Bronchial epithelial cell (primary cell): Measurements from ENCODE around the gene IGLON5. TPM values are rescaled to one million over a fixed set of nuclear protein-coding genes. Genes with fewer than 3 reads are reported as not detected.
A peak's percentile ranks its signal among the peaks of the same experiment; 100 is the strongest.

Experiments used
- DNase-seq: peaks from one replicate; pipeline ENCODE4 v3.0.0-alpha.2; 2010; ENCODE audit warnings: low read depth
- FAIRE-seq: peaks from 2 replicates; lab custom pipeline; 2011; peaks lifted over from hg19 to GRCh38; lab: Jason Lieb, UNC
- H3K27me3 ChIP-seq: 2 replicates; pipeline ENCODE4 v1.5.1; 2011; ENCODE audit warnings: low read length; ENCODE audit not compliant: control insufficient read depth, insufficient read depth
- H3K36me3 ChIP-seq: 2 replicates; pipeline ENCODE4 v1.5.1; 2011; ENCODE audit warnings: low read length; ENCODE audit not compliant: control insufficient read depth, insufficient read depth
- H3K4me3 ChIP-seq: 2 replicates; pipeline ENCODE4 v1.5.1; 2011; ENCODE audit warnings: mild to moderate bottlenecking, low read depth, low read length, control low read depth
- total RNA-seq: library from RNA; depleted of rRNA; stranded (reverse); fragments of >200 nt; gene quantifications from 2 replicates; pipeline ENCODE4 v1.2.1, GENCODE V29; 2014
- TF ChIP-seq, protein P1 (sequence below): IDR thresholded peaks from 2 replicates; pipeline ENCODE4 v1.5.1; 2011; ENCODE audit warnings: mild to moderate bottlenecking, moderate library complexity, low read length, control low read depth, inconsistent platforms; ENCODE audit not compliant: insufficient read depth, severe bottlenecking

IGLON5 gene
- total RNA-seq, 1 donor from 2014 or later: not detected

GRCh38 chr19:51324167-51324481, 12.7 kb downstream of the IGLON5 start:
- TF ChIP-seq, protein P1, sequence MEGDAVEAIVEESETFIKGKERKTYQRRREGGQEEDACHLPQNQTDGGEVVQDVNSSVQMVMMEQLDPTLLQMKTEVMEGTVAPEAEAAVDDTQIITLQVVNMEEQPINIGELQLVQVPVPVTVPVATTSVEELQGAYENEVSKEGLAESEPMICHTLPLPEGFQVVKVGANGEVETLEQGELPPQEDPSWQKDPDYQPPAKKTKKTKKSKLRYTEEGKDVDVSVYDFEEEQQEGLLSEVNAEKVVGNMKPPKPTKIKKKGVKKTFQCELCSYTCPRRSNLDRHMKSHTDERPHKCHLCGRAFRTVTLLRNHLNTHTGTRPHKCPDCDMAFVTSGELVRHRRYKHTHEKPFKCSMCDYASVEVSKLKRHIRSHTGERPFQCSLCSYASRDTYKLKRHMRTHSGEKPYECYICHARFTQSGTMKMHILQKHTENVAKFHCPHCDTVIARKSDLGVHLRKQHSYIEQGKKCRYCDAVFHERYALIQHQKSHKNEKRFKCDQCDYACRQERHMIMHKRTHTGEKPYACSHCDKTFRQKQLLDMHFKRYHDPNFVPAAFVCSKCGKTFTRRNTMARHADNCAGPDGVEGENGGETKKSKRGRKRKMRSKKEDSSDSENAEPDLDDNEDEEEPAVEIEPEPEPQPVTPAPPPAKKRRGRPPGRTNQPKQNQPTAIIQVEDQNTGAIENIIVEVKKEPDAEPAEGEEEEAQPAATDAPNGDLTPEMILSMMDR: no peak
- H3K4me3 ChIP-seq: no peak overlapping the region
- H3K27me3 ChIP-seq: peaks cover 2% of the 10 kb centered on the region
- H3K36me3 ChIP-seq: no peaks in the 10 kb centered on the region
- DNase-seq (no peak), FAIRE-seq (no peak)

- FAIRE-seq (no peak), DNase-seq (no peak)
- Histone ChIP-seq H3K27me3 (peaks cover 2% of the 10 kb centered on the region), H3K4me3 (no peak overlapping the region), H3K36me3 (no peaks in the 10 kb centered on the region)
- TF ChIP-seq, protein P1: no peak
Measured at GRCh38 chr19:51325161-51325976, 13.9 kb downstream of the IGLON5 start.

GRCh38 chr19:51326216-51327065, 15.0 kb downstream of the IGLON5 start:
- DNase-seq: no peak
- Histone ChIP-seq H3K36me3 (no peaks in the 10 kb centered on the region), H3K4me3 (no peak overlapping the region), H3K27me3 (peaks cover 2% of the 10 kb centered on the region)
- FAIRE-seq: peak; percentile 40
- TF ChIP-seq, protein P1: no peak

DNA sequence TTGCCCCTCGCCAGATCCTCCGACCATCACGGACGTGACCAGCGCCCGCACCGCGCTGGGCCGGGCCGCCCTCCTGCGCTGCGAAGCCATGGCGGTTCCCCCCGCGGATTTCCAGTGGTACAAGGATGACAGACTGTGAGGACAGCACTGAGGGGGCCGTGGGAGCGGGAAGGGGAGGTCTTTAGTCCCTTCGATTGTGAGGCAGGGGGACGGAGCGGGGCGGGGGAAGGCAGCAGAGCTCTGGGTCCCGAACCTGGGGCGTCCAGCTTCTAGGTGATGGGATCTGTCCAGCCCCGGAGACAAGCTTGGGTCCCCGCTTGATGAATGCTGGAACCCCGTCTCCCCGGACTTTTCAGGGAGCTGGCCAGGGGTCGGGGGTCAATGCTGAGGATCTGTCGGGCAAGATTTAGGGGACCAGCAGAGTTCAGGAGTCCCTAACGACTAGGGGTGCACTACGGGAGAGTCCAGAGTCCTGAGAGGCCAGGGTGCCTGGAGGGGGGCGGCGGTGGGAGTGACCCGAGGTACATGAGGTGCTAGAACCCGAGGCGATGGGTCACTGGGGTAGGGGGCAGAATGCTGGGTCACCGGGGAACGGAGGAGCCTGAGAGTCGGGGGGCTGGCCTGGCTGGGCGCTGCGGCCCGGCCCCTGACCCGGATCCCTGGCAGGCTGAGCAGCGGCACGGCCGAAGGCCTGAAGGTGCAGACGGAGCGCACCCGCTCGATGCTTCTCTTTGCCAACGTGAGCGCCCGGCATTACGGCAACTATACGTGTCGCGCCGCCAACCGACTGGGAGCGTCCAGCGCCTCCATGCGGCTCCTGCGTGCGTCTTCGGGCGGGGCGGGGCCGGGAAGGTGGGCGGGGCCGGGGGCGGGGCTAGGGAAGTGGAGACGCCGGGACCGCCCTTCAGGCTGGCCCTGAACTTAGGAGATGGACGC, 15.9 kb downstream of the IGLON5 start:
- TF ChIP-seq, protein P1: no peak
- Histone ChIP-seq H3K27me3 (peaks cover 2% of the 10 kb centered on the region), H3K36me3 (no peaks in the 10 kb centered on the region), H3K4me3 (no peak overlapping the region)
- no peak for DNase-seq
- FAIRE-seq: no peak

GRCh38 chr19:51329411-51329810, 18.0 kb downstream of the IGLON5 start:
- H3K27me3 ChIP-seq: peaks cover 2% of the 10 kb centered on the region
- no peak for FAIRE-seq
- TF ChIP-seq, protein P1: no peak

More at GRCh38 chr19:51329411-51329810, 18.0 kb downstream of the IGLON5 start:
- Histone ChIP-seq H3K4me3 (no peak overlapping the region), H3K36me3 (no peaks in the 10 kb centered on the region)
- DNase-seq: no peak
